GM10266 (cell line): ENCODE measurements around the gene THSD7A.

Experiments
- DNase-seq: peaks from one replicate; pipeline ENCODE4 v3.0.0; 2012; ENCODE audit errors: extremely low spot score
- TF ChIP-seq, protein P1 (sequence below): IDR thresholded peaks from 2 replicates; pipeline ENCODE4 v1.5.1; 2012; ENCODE audit warnings: mild to moderate bottlenecking, low read depth; ENCODE audit not compliant: control insufficient read depth, insufficient read depth; ENCODE audit errors: missing control alignments

The THSD7A gene

DNA sequence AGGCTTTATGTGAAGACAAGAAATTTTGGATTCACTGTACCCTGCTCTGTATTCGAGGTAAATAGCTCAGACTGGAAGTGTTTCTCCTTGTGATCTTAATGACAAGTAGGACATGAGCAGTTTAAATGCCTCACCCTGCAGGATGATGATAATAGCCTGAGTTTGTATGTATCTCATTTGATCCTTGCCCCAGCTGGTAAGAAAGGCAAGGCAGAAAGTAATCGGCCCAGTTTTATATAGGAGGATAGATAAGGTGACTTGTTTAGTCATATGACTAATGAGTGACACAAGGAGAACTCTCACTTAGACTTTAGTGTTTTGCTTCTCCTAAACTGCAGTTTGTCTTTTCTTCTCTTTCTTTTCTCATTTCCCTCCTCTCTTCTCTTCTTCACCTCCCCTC, 485.7 kb downstream of the THSD7A start:
- TF ChIP-seq, protein P1, sequence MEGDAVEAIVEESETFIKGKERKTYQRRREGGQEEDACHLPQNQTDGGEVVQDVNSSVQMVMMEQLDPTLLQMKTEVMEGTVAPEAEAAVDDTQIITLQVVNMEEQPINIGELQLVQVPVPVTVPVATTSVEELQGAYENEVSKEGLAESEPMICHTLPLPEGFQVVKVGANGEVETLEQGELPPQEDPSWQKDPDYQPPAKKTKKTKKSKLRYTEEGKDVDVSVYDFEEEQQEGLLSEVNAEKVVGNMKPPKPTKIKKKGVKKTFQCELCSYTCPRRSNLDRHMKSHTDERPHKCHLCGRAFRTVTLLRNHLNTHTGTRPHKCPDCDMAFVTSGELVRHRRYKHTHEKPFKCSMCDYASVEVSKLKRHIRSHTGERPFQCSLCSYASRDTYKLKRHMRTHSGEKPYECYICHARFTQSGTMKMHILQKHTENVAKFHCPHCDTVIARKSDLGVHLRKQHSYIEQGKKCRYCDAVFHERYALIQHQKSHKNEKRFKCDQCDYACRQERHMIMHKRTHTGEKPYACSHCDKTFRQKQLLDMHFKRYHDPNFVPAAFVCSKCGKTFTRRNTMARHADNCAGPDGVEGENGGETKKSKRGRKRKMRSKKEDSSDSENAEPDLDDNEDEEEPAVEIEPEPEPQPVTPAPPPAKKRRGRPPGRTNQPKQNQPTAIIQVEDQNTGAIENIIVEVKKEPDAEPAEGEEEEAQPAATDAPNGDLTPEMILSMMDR, result no peak
- no peak for DNase-seq

- no peak for DNase-seq
- TF ChIP-seq, protein P1, result no peak
These were observed 486.4 kb downstream of the THSD7A start for GRCh38 chr7:11345621-11346020.

DNA sequence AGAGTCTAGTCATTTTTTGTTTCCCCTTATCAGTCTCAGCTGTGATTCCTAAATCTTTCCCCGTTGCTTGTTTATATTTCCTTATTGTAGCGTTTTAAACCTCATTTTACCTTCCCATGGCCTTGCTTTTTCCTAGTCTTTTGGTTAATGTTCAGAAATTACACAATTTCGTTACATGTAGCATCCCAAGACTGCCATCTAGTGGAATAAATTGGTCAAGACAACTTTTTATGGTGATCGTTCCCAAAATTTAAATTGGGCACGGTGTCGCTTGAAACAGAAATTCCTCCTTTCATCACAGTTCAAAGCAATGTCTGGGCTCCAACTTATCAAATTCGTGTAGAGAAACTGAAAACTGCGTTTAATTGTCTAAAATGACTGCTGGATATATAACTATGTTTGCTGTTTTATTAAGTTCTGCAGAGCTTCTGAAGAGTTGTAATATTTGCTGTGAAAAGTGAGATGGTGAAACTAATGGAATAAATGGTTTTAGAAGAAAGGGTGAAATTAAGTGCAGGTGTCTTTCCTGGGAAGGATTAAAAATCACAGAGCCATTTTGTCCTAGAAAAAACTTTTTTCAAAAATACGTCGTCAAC, 488.1 kb downstream of the THSD7A start:
- TF ChIP-seq, protein P1, result peak; percentile 67
- peak; percentile 12 for DNase-seq

- no peak for DNase-seq
These were observed 488.9 kb downstream of the THSD7A start for GRCh38 chr7:11343136-11343535.

DNA sequence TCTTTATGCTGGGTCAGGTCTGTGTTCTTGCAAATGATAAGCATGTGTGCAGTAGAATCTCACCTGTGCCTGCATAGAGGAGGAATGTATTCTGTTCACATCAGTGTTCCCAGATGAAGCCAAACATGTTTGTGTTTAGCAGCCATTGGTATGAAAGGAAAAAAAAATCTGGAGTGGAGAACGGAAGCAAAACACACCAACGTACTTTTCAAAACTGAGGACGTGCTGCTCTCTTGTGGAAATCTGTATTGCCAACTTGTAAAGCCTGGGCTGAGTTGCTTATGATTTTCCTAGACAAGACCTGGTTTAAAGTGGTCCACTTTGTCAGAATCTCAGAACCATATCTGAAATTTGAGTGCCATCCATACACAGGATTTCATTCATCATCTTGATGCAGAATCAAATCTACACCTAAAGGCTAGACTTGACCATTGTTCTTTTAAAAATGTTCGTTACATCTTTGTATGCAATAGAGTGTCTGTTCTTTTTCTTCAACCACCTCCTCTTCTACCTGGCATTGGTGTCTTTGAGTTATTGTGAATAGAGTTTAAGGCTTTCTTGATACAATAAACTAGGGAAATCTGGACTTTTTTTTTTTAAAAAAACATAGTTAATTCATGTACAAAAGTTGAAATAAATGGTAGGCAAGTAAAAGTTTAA, 490.6 kb downstream of the THSD7A start:
- no peak for DNase-seq
- TF ChIP-seq, protein P1, result peak; percentile 50

More at GRCh38 chr7:11343136-11343535, 488.9 kb downstream of the THSD7A start:
- TF ChIP-seq, protein P1, result no peak

- no peak for DNase-seq
- TF ChIP-seq, protein P1, result no peak
These were observed 495.6 kb downstream of the THSD7A start for GRCh38 chr7:11336432-11336831.

DNA sequence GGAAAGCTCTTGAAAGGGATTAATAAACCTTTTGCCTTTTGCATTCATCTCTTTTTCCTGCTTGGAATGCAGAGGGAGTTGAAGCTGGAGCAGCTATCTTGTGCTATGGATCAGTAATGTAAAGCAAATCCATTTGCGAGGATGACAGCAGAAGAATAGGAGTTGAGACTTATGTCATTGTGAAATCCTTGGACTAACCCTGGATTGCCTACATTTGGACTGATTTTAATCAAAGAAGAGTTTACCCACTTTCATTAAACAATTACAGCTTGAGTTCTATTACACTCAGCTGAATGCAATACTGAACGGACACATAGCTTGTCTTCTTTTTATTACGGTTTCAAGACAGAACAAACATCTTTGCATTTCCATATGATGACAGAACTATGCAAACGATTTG, 496.1 kb downstream of the THSD7A start:
- TF ChIP-seq, protein P1, result no peak
- no peak for DNase-seq
